Caco-2 (cell line): ENCODE results near the gene SOS1. TPM values are rescaled to one million over a fixed set of nuclear protein-coding genes. Genes with fewer than 3 reads are reported as not detected.

ENCODE experiments used
- BruUV-seq: library from RNA; stranded (reverse); fragments of 400-500 nt; replicated peaks from 2 replicates; lab custom pipeline; 2021; lab: Mats Ljungman, UMichigan
- CTCF ChIA-PET: fragments of 300-600 bp; sonication (Branson Sonifier 250); formaldehyde crosslinking; loops from one replicate; lab custom pipeline; 2022; ENCODE audit warnings: antibody characterized with exemption; lab: Charles Lee
- POLR2A ChIA-PET: fragments of 300-600 bp; sonication (Branson Sonifier 250); formaldehyde crosslinking; loops from one replicate; lab custom pipeline; 2022; ENCODE audit warnings: antibody characterized with exemption; lab: Charles Lee
- DNase-seq, 2 experiments: peaks; one replicate each; pipeline versions ENCODE4 v3.0.0 to v3.0.0-alpha.2; 2020 to 2022
- H3K27me3 ChIP-seq: replicated peaks from 2 replicates; pipeline ENCODE4 v1.6.0; 2011; ENCODE audit warnings: low read length; ENCODE audit not compliant: control insufficient read depth, insufficient read depth
- H3K36me3 ChIP-seq: 2 replicates; pipeline ENCODE4 v1.5.1; 2011; ENCODE audit warnings: low read length; ENCODE audit not compliant: control insufficient read depth, insufficient read depth
- H3K4me1 ChIP-seq: fragments of 250-450 bp; sonication (Bioruptor Pico); 2 replicates; pipeline ENCODE4 v1.5.1; 2020; ENCODE audit warnings: mild to moderate bottlenecking
- H3K4me3 ChIP-seq: 2 replicates; pipeline ENCODE4 v1.5.1; 2011; ENCODE audit warnings: low read depth, mild to moderate bottlenecking, control low read depth, low read length
- H3K9me3 ChIP-seq: fragments of 250-450 bp; sonication (Bioruptor Pico); 2 replicates; pipeline ENCODE4 v1.5.1; 2020; ENCODE audit warnings: mild to moderate bottlenecking, moderate library complexity
- H3K27ac Mint-ChIP-seq: one replicate; pipeline ENCODE4 v1.8.0; 2022; ENCODE audit warnings: mixed read lengths; ENCODE audit not compliant: unreplicated experiment
- H3K27me3 Mint-ChIP-seq: one replicate; pipeline ENCODE4 v1.8.0; 2022; ENCODE audit warnings: mixed read lengths; ENCODE audit not compliant: insufficient read depth, unreplicated experiment
- H3K36me3 Mint-ChIP-seq: one replicate; pipeline ENCODE4 v1.8.0; 2022; ENCODE audit warnings: mild to moderate bottlenecking, mixed read lengths; ENCODE audit not compliant: insufficient read depth, unreplicated experiment
- H3K4me1 Mint-ChIP-seq: one replicate; pipeline ENCODE4 v1.8.0; 2022; ENCODE audit warnings: low read depth, mixed read lengths; ENCODE audit not compliant: unreplicated experiment
- H3K4me3 Mint-ChIP-seq: one replicate; pipeline ENCODE4 v1.8.0; 2022; ENCODE audit warnings: mild to moderate bottlenecking, moderate library complexity, mixed read lengths; ENCODE audit not compliant: unreplicated experiment
- H3K9me3 Mint-ChIP-seq: one replicate; pipeline ENCODE4 v1.8.0; 2022; ENCODE audit warnings: mixed read lengths; ENCODE audit not compliant: unreplicated experiment
- intact Hi-C: fragments of 100-400 bp; cut with micrococcal nuclease; formaldehyde crosslinking; loops from one replicate; pipeline ENCODE4 v1.10.0; 2022; ENCODE audit not compliant: unreplicated experiment
- total RNA-seq: library from RNA; stranded (reverse); gene quantifications from 2 replicates; pipeline ENCODE4 v1.2.3, GENCODE V29; 2022
- TF ChIP-seq, protein P1 (sequence below), 2 experiments: fragments of 200-600 bp in 1 of 2; IDR thresholded peaks; 1 replicate in 1 of 2; 2 replicates in 1 of 2; pipeline versions ENCODE4 v1.5.1 to v1.8.0; 2011 to 2022; ENCODE audit warnings: antibody characterized with exemption in 1 of 2, control low read depth in 1 of 2, inconsistent platforms in 1 of 2, low read depth in 1 of 2, low read length in 1 of 2, mild to moderate bottlenecking in 1 of 2, moderate library complexity in 1 of 2; ENCODE audit not compliant: insufficient read depth in 1 of 2, severe bottlenecking in 1 of 2, unreplicated experiment in 1 of 2

SOS1 gene
- total RNA-seq, 1 experiment from 2014 or later: 49.7 TPM

DNA sequence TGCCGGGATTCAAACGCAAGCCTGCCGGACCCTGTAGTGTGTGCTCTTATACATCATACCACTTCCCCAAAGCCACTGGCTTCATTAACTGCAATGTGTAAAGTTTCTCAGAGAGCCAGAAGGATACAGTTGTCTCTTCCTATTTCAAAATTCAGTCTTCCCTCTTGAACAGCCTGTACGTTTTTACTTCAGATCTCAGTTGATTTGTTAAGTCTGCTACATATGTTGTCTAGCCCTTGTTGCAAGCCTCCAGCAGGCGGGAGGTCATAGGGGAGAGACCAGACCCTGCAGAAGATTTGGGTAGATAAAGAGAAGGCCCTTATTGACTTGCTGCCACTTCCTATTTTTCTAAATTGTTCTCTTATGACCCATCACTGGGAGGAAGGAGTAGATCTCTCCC, 174.9 kb downstream of the SOS1 start:
- Mint-ChIP-seq H3K4me1 (peaks cover 22% of the 10 kb centered on the region), H3K4me3 (no peak overlapping the region), H3K9me3 (no peaks in the 10 kb centered on the region), H3K27me3 (no peaks in the 10 kb centered on the region), H3K36me3 (no peaks in the 10 kb centered on the region), H3K27ac (no peak overlapping the region)
- DNase-seq: no peak
- Histone ChIP-seq H3K27me3 (no peaks in the 10 kb centered on the region), H3K9me3 (no peaks in the 10 kb centered on the region; the same call in 1 of the 2 replicates), H3K4me1 (peaks cover 21% of the 10 kb centered on the region), H3K36me3 (no peaks in the 10 kb centered on the region), H3K4me3 (no peak overlapping the region)
- TF ChIP-seq, protein P1, sequence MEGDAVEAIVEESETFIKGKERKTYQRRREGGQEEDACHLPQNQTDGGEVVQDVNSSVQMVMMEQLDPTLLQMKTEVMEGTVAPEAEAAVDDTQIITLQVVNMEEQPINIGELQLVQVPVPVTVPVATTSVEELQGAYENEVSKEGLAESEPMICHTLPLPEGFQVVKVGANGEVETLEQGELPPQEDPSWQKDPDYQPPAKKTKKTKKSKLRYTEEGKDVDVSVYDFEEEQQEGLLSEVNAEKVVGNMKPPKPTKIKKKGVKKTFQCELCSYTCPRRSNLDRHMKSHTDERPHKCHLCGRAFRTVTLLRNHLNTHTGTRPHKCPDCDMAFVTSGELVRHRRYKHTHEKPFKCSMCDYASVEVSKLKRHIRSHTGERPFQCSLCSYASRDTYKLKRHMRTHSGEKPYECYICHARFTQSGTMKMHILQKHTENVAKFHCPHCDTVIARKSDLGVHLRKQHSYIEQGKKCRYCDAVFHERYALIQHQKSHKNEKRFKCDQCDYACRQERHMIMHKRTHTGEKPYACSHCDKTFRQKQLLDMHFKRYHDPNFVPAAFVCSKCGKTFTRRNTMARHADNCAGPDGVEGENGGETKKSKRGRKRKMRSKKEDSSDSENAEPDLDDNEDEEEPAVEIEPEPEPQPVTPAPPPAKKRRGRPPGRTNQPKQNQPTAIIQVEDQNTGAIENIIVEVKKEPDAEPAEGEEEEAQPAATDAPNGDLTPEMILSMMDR (IDR thresholded peaks at IDR 0.05; ENCODE audit: insufficient read depth in 1 of 2, low read depth in 1 of 2, low read length in 1 of 2, severe bottlenecking in 1 of 2, unreplicated experiment in 1 of 2): no peak
- POLR2A ChIA-PET: no interaction called here
- intact Hi-C loops: loop anchor here (10.0 kb wide), 1 partner anchor 179 kb away; the partner anchor contains the start of gene SOS1
- CTCF ChIA-PET: interaction anchor here (0.5 kb wide), 1 partner anchor 90 kb away, joined by 3 read pairs; no protein-coding TSS in a partner anchor
- no TSS peak for BruUV-seq

DNA sequence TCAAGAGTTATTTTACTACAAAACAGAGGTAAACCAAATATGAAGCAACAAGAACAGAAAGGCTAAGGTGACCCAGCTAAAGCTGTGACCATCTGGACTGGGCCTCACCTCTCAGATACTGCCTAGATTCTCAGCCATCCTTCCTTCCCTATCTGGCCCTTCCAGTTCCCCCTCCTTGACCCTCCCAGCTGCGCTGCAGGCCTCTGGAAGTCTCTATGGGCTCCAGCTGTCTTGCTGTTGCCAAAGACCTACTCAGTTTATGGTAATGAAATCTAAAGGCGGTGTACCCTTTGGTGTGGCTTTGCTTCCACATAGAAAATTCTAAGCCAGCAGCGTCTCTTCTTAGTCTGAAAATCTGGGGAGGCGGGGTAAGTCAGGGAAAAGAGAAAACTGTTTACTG, 175.5 kb downstream of the SOS1 start:
- H3K9me3 Mint-ChIP-seq: no peaks in the 10 kb centered on the region
- ChIA-PET CTCF (no interaction called here), POLR2A (no interaction called here)
- Histone ChIP-seq H3K27me3 (no peaks in the 10 kb centered on the region), H3K9me3 (no peaks in the 10 kb centered on the region; the same call in 1 of the 2 replicates), H3K36me3 (no peaks in the 10 kb centered on the region), H3K4me3 (no peak overlapping the region), H3K4me1 (peaks cover 21% of the 10 kb centered on the region)
- no peak overlapping the region for H3K4me3 Mint-ChIP-seq
- TF ChIP-seq, protein P1 (IDR thresholded peaks at IDR 0.05; ENCODE audit: insufficient read depth in 1 of 2, low read depth in 1 of 2, low read length in 1 of 2, severe bottlenecking in 1 of 2, unreplicated experiment in 1 of 2): no peak
- H3K36me3 Mint-ChIP-seq: no peaks in the 10 kb centered on the region
- H3K27ac Mint-ChIP-seq: no peak overlapping the region
- no peaks in the 10 kb centered on the region for H3K27me3 Mint-ChIP-seq
- H3K4me1 Mint-ChIP-seq: peaks cover 22% of the 10 kb centered on the region
- no peak for DNase-seq
- no TSS peak for BruUV-seq
- intact Hi-C loops: loop anchor here (10.0 kb wide), 1 partner anchor 179 kb away; the partner anchor contains the start of gene SOS1

DNA sequence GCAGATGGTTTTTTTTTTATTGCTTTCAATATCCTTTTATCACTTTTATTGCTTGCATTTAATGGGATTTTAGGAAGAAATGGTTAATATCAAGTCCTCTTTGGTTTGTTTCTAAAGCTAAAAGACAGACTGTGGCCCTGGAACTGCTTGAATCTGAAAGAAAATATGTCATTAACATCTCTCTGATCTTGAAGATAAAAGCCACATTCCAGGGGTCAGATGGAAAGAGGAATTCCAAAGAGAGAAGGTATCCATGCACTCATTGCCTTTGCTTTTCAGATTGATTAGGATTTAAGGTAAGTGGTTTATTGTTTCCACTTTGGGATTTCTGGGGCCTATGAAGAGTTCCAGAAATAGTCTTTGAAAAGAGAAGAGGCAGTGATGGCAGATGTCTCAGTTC, 177.1 kb downstream of the SOS1 start:
- BruUV-seq: no TSS peak
- H3K4me3 ChIP-seq: no peak overlapping the region
- Mint-ChIP-seq H3K36me3 (no peaks in the 10 kb centered on the region), H3K4me1 (peaks cover 22% of the 10 kb centered on the region), H3K27ac (peak overlapping the region; percentile 22), H3K27me3 (no peaks in the 10 kb centered on the region), H3K4me3 (no peak overlapping the region), H3K9me3 (no peaks in the 10 kb centered on the region)
- peaks cover 21% of the 10 kb centered on the region for H3K4me1 ChIP-seq
- TF ChIP-seq, protein P1 (IDR thresholded peaks at IDR 0.05; ENCODE audit: insufficient read depth in 1 of 2, low read depth in 1 of 2, low read length in 1 of 2, severe bottlenecking in 1 of 2, unreplicated experiment in 1 of 2): no peak
- H3K27me3 ChIP-seq: no peaks in the 10 kb centered on the region
- no peak for DNase-seq
- H3K9me3 ChIP-seq: no peaks in the 10 kb centered on the region; the same call in 1 of the 2 replicates
- ChIA-PET POLR2A (no interaction called here), CTCF (no interaction called here)
- no peaks in the 10 kb centered on the region for H3K36me3 ChIP-seq
- intact Hi-C loops: loop anchor here (10.0 kb wide), 1 partner anchor 181 kb away; the partner anchor contains the start of gene SOS1
